ENCODE results near the gene PIK3R4. TPM values are rescaled to one million over a fixed set of nuclear protein-coding genes. Genes with fewer than 3 reads are reported as not detected.
A peak's percentile ranks its signal among the peaks of the same experiment; 100 is the strongest.

Gene PIK3R4
- total and polyA plus RNA-seq, 3 experiments from 2014 or later: 20.8 to 34.8 (median 32.0) TPM

GRCh38 chr3:130779031-130779430, 32.4 kb upstream of the PIK3R4 start:
- Mint-ChIP-seq H3K4me3 (no peak overlapping the region), H3K27ac (no peak overlapping the region), H3K27me3 (peaks cover 3 to 20% of the 10 kb centered on the region in 2 donors), H3K4me1 (no peaks in the 10 kb centered on the region), H3K36me3 (no peaks in the 10 kb centered on the region), H3K9me3 (no peaks in the 10 kb centered on the region)
- no peaks in the 10 kb centered on the region for H3K4me1 ChIP-seq (ENCODE audit: insufficient read depth, low read length)
- CTCF ChIA-PET: no interaction called here
- no peaks in the 10 kb centered on the region for H3K27me3 ChIP-seq (ENCODE audit: insufficient read depth, low read length, poor library complexity, severe bottlenecking)
- no peak overlapping the region for H3K27ac ChIP-seq (ENCODE audit: low read depth, low read length)
- no peak for DNase-seq
- no peaks in the 10 kb centered on the region for H3K9me3 ChIP-seq (ENCODE audit: low read length)
- no peak overlapping the region for H3K4me3 ChIP-seq (ENCODE audit: low read length)
- H3K36me3 ChIP-seq (ENCODE audit: insufficient read depth, low read length): no peaks in the 10 kb centered on the region
- POLR2A ChIA-PET: no interaction called here

GRCh38 chr3:130773366-130773765, 26.7 kb upstream of the PIK3R4 start:
- Mint-ChIP-seq H3K4me1 (no peaks in the 10 kb centered on the region), H3K4me3 (no peak overlapping the region), H3K27me3 (peaks cover 8 to 27% of the 10 kb centered on the region in 2 donors), H3K36me3 (no peaks in the 10 kb centered on the region), H3K27ac (no peak overlapping the region), H3K9me3 (no peaks in the 10 kb centered on the region)
- H3K4me3 ChIP-seq (ENCODE audit: low read length): no peak overlapping the region
- no peaks in the 10 kb centered on the region for H3K36me3 ChIP-seq (ENCODE audit: insufficient read depth, low read length)
- H3K4me1 ChIP-seq (ENCODE audit: insufficient read depth, low read length): no peaks in the 10 kb centered on the region
- ChIA-PET POLR2A (no interaction called here), CTCF (interaction anchor here (1.3 kb wide), 1 partner anchor 13 kb away, joined by 3 read pairs; no protein-coding TSS in a partner anchor)
- H3K27me3 ChIP-seq (ENCODE audit: insufficient read depth, low read length, poor library complexity, severe bottlenecking): no peaks in the 10 kb centered on the region
- no peaks in the 10 kb centered on the region for H3K9me3 ChIP-seq (ENCODE audit: low read length)
- no peak overlapping the region for H3K27ac ChIP-seq (ENCODE audit: low read depth, low read length)
- DNase-seq: no peak

- CTCF ChIA-PET: interaction anchor here (1.3 kb wide), 1 partner anchor 14 kb away, joined by 3 read pairs; no protein-coding TSS in a partner anchor
- H3K27ac Mint-ChIP-seq: no peak overlapping the region
Observed at GRCh38 chr3:130772129-130772528, 25.5 kb upstream of the PIK3R4 start.

GRCh38 chr3:130770644-130771043, 24.0 kb upstream of the PIK3R4 start:
- H3K36me3 ChIP-seq (ENCODE audit: insufficient read depth, low read length): no peaks in the 10 kb centered on the region
- H3K27me3 ChIP-seq (ENCODE audit: insufficient read depth, low read length, poor library complexity, severe bottlenecking): no peaks in the 10 kb centered on the region
- H3K4me3 ChIP-seq (ENCODE audit: low read length): no peak overlapping the region
- H3K4me1 Mint-ChIP-seq: no peaks in the 10 kb centered on the region
- ChIA-PET CTCF (no interaction called here), POLR2A (no interaction called here)
- peaks cover 6 to 25% of the 10 kb centered on the region in 2 donors for H3K27me3 Mint-ChIP-seq
- no peaks in the 10 kb centered on the region for H3K9me3 Mint-ChIP-seq
- H3K4me3 Mint-ChIP-seq: no peak overlapping the region
- H3K4me1 ChIP-seq (ENCODE audit: insufficient read depth, low read length): no peaks in the 10 kb centered on the region
- H3K27ac ChIP-seq (ENCODE audit: low read depth, low read length): no peak overlapping the region
- no peaks in the 10 kb centered on the region for H3K9me3 ChIP-seq (ENCODE audit: low read length)
- no peaks in the 10 kb centered on the region for H3K36me3 Mint-ChIP-seq
- H3K27ac Mint-ChIP-seq: no peak overlapping the region
- DNase-seq: no peak

More at GRCh38 chr3:130772129-130772528, 25.5 kb upstream of the PIK3R4 start:
- Histone ChIP-seq H3K4me1 (ENCODE audit: insufficient read depth, low read length) (no peaks in the 10 kb centered on the region), H3K4me3 (ENCODE audit: low read length) (no peak overlapping the region), H3K27ac (ENCODE audit: low read depth, low read length) (no peak overlapping the region), H3K27me3 (ENCODE audit: insufficient read depth, low read length, poor library complexity, severe bottlenecking) (no peaks in the 10 kb centered on the region), H3K9me3 (ENCODE audit: low read length) (no peaks in the 10 kb centered on the region), H3K36me3 (ENCODE audit: insufficient read depth, low read length) (no peaks in the 10 kb centered on the region)
- Mint-ChIP-seq H3K9me3 (no peaks in the 10 kb centered on the region), H3K27me3 (peaks cover 8 to 27% of the 10 kb centered on the region in 2 donors), H3K4me1 (no peaks in the 10 kb centered on the region), H3K36me3 (no peaks in the 10 kb centered on the region), H3K4me3 (no peak overlapping the region)
- POLR2A ChIA-PET: no interaction called here
- no peak for DNase-seq

GRCh38 chr3:130761730-130762311, 15.2 kb upstream of the PIK3R4 start:
- Mint-ChIP-seq H3K27me3 (peaks cover 5 to 39% of the 10 kb centered on the region in 2 donors), H3K4me3 (no peak overlapping the region), H3K4me1 (no peaks in the 10 kb centered on the region), H3K27ac (no peak overlapping the region), H3K36me3 (no peaks in the 10 kb centered on the region), H3K9me3 (no peaks in the 10 kb centered on the region)
- Histone ChIP-seq H3K27me3 (ENCODE audit: insufficient read depth, low read length, poor library complexity, severe bottlenecking) (no peaks in the 10 kb centered on the region), H3K4me3 (ENCODE audit: low read length) (no peak overlapping the region), H3K36me3 (ENCODE audit: insufficient read depth, low read length) (no peaks in the 10 kb centered on the region), H3K4me1 (ENCODE audit: insufficient read depth, low read length) (no peaks in the 10 kb centered on the region), H3K9me3 (ENCODE audit: low read length) (no peaks in the 10 kb centered on the region), H3K27ac (ENCODE audit: low read depth, low read length) (no peak overlapping the region)
- POLR2A ChIA-PET: no interaction called here
- DNase-seq: no peak
- CTCF ChIA-PET: interaction anchor here (1.2 to 3.9 kb wide), 2 partner anchors 77 to 132 kb away, joined by 3 to 28 read pairs; partner anchors contain the start of gene ATP2C1

- H3K9me3 ChIP-seq (ENCODE audit: low read length): no peaks in the 10 kb centered on the region
- Mint-ChIP-seq H3K36me3 (no peaks in the 10 kb centered on the region), H3K4me1 (no peaks in the 10 kb centered on the region), H3K27ac (peak overlapping the region in 1 of 8 donors; percentile 5), H3K27me3 (peaks cover 7 to 37% of the 10 kb centered on the region in 2 donors), H3K4me3 (no peak overlapping the region), H3K9me3 (no peaks in the 10 kb centered on the region)
- POLR2A ChIA-PET: no interaction called here
- no peaks in the 10 kb centered on the region for H3K27me3 ChIP-seq (ENCODE audit: insufficient read depth, low read length, poor library complexity, severe bottlenecking)
- no peak overlapping the region for H3K27ac ChIP-seq (ENCODE audit: low read depth, low read length)
- CTCF ChIA-PET: interaction anchor here (1.1 to 3.9 kb wide), 2 partner anchors 51 to 133 kb away, joined by 3 to 28 read pairs; partner anchors contain the start of gene ATP2C1
- no peaks in the 10 kb centered on the region for H3K36me3 ChIP-seq (ENCODE audit: insufficient read depth, low read length)
- no peaks in the 10 kb centered on the region for H3K4me1 ChIP-seq (ENCODE audit: insufficient read depth, low read length)
- no peak overlapping the region for H3K4me3 ChIP-seq (ENCODE audit: low read length)
- DNase-seq: no peak
Observed at GRCh38 chr3:130760922-130761321, 14.3 kb upstream of the PIK3R4 start.

GRCh38 chr3:130759692-130760338, 13.2 kb upstream of the PIK3R4 start:
- peaks cover 5 to 26% of the 10 kb centered on the region in 2 donors for H3K27me3 Mint-ChIP-seq
- no peaks in the 10 kb centered on the region for H3K4me1 ChIP-seq (ENCODE audit: insufficient read depth, low read length)
- no peaks in the 10 kb centered on the region for H3K9me3 ChIP-seq (ENCODE audit: low read length)
- H3K27ac ChIP-seq (ENCODE audit: low read depth, low read length): no peak overlapping the region
- H3K36me3 ChIP-seq (ENCODE audit: insufficient read depth, low read length): no peaks in the 10 kb centered on the region
- H3K9me3 Mint-ChIP-seq: no peaks in the 10 kb centered on the region
- no peaks in the 10 kb centered on the region for H3K27me3 ChIP-seq (ENCODE audit: insufficient read depth, low read length, poor library complexity, severe bottlenecking)
- peak; percentile 19 to 63 (median 41) for DNase-seq
- H3K36me3 Mint-ChIP-seq: no peaks in the 10 kb centered on the region
- ChIA-PET POLR2A (no interaction called here), CTCF (interaction anchor here (0.8 to 3.9 kb wide), 7 partner anchors 10 to 134 kb away, joined by 3 to 28 read pairs (median 3); partner anchors contain the start of gene ATP2C1)
- H3K4me3 Mint-ChIP-seq: no peak overlapping the region
- no peaks in the 10 kb centered on the region for H3K4me1 Mint-ChIP-seq
- peak overlapping the region in 1 of 8 donors; percentile 66 for H3K27ac Mint-ChIP-seq
- H3K4me3 ChIP-seq (ENCODE audit: low read length): no peak overlapping the region

- no peaks in the 10 kb centered on the region for H3K4me1 ChIP-seq (ENCODE audit: insufficient read depth, low read length)
- H3K27me3 ChIP-seq (ENCODE audit: insufficient read depth, low read length, poor library complexity, severe bottlenecking): no peaks in the 10 kb centered on the region
- H3K9me3 Mint-ChIP-seq: no peaks in the 10 kb centered on the region
- H3K27ac Mint-ChIP-seq: no peak overlapping the region
- CTCF ChIA-PET: interaction anchor here (0.8 to 3.9 kb wide), 4 partner anchors 9 to 135 kb away, joined by 3 to 28 read pairs (median 8); partner anchors contain the start of gene ATP2C1
- H3K27ac ChIP-seq (ENCODE audit: low read depth, low read length): no peak overlapping the region
- no peak overlapping the region for H3K4me3 Mint-ChIP-seq
- H3K36me3 Mint-ChIP-seq: no peaks in the 10 kb centered on the region
- H3K27me3 Mint-ChIP-seq: peaks cover 5 to 20% of the 10 kb centered on the region in 2 donors
- H3K9me3 ChIP-seq (ENCODE audit: low read length): no peaks in the 10 kb centered on the region
- no peaks in the 10 kb centered on the region for H3K36me3 ChIP-seq (ENCODE audit: insufficient read depth, low read length)
- H3K4me1 Mint-ChIP-seq: no peaks in the 10 kb centered on the region
- DNase-seq: no peak
- no peak overlapping the region for H3K4me3 ChIP-seq (ENCODE audit: low read length)
- POLR2A ChIA-PET: no interaction called here
Observed at GRCh38 chr3:130758624-130759369, 12.2 kb upstream of the PIK3R4 start.
